Smooth muscle cell (in vitro differentiated cells): ENCODE measurements around the gene FADS3. TPM values are rescaled to one million over a fixed set of nuclear protein-coding genes. Genes with fewer than 3 reads are reported as not detected.

Experiments used
- DNase-seq: peaks from one replicate; lab custom pipeline; 2025; ENCODE audit not compliant: unreplicated experiment; lab: John Stamatoyannopoulos, UW
- H2AFZ ChIP-seq: fragments of 200-600 bp; sonication (generic); 2 replicates; pipeline ENCODE4 v1.6.0; 2016; ENCODE audit warnings: antibody characterized with exemption, low read depth, mild to moderate bottlenecking
- H3F3A ChIP-seq: fragments of 200-600 bp; sonication (generic); 2 replicates; pipeline ENCODE4 v1.6.0; 2017; ENCODE audit warnings: antibody characterized with exemption, low read depth
- H3K27ac ChIP-seq: fragments of 200-600 bp; sonication (generic); 2 replicates; pipeline ENCODE4 v1.5.1; 2016; ENCODE audit warnings: low read depth, mild to moderate bottlenecking
- H3K27me3 ChIP-seq: fragments of 200-600 bp; sonication (generic); 2 replicates; pipeline ENCODE4 v1.6.1; 2016; ENCODE audit warnings: low read depth, mild to moderate bottlenecking
- H3K36me3 ChIP-seq: fragments of 200-600 bp; sonication (generic); 2 replicates; pipeline ENCODE4 v1.5.1; 2016; ENCODE audit warnings: low read depth
- H3K4me1 ChIP-seq: fragments of 200-600 bp; sonication (generic); 2 replicates; pipeline ENCODE4 v1.5.1; 2016; ENCODE audit warnings: low read depth
- H3K4me2 ChIP-seq: fragments of 200-600 bp; sonication (generic); 2 replicates; pipeline ENCODE4 v1.6.0; 2016; ENCODE audit warnings: mild to moderate bottlenecking
- H3K4me3 ChIP-seq: fragments of 200-600 bp; sonication (generic); 2 replicates; pipeline ENCODE4 v1.5.1; 2016; ENCODE audit warnings: mild to moderate bottlenecking
- H3K79me2 ChIP-seq: fragments of 200-600 bp; sonication (generic); 2 replicates; pipeline ENCODE4 v1.6.0; 2016; ENCODE audit warnings: low read depth, mild to moderate bottlenecking
- H3K9ac ChIP-seq: fragments of 200-600 bp; sonication (generic); 2 replicates; pipeline ENCODE4 v1.6.0; 2016; ENCODE audit warnings: low read depth
- H3K9me3 ChIP-seq: fragments of 200-600 bp; sonication (generic); replicated peaks from 2 replicates; pipeline ENCODE4 v1.5.1; 2016; ENCODE audit warnings: low read depth
- H4K20me1 ChIP-seq: fragments of 200-600 bp; sonication (generic); 2 replicates; pipeline ENCODE4 v1.6.0; 2016; ENCODE audit warnings: low read depth
- CTCF ChIP-seq: fragments of 200-600 bp; sonication (generic); IDR thresholded peaks from 2 replicates; pipeline ENCODE4 v1.5.1; 2017; ENCODE audit warnings: borderline replicate concordance, mild to moderate bottlenecking, antibody characterized with exemption; ENCODE audit not compliant: insufficient read depth, poor library complexity, severe bottlenecking
- WGBS: methylation state at CpG from one replicate; pipeline ENCODE4 v1.1.7; 2016; ENCODE audit warnings: low lambda C conversion rate; 5-methylcytosine and 5-hydroxymethylcytosine counted together
- polyA plus RNA-seq: library from polyadenylated mRNA; unstranded; fragments of >200 nt; fragmentation: Nextera tagmentation; extraction: Ambion mirVana; gene quantifications from 2 replicates; pipeline ENCODE4 v1.2.1, GENCODE V29; 2016
- total RNA-seq: library from RNA; depleted of rRNA; stranded (reverse); fragments of >200 nt; gene quantifications from 2 replicates; pipeline ENCODE4 v1.2.3, GENCODE V29; 2014

The FADS3 gene
- total and polyA plus RNA-seq, 2 experiments from 2014 or later: 8.9 to 13.8 TPM

GRCh38 chr11:61872935-61873565 is 18.3 kb downstream of the FADS3 start:
- no peak for DNase-seq
- H3K27ac ChIP-seq: no peak overlapping the region

GRCh38 chr11:61871158-61871597 is 20.2 kb downstream of the FADS3 start:
- no peak overlapping the region for H3K27ac ChIP-seq
- H3K79me2 ChIP-seq: no peaks in the 10 kb centered on the region
- no peak overlapping the region for H3K9ac ChIP-seq
- H3K4me2 ChIP-seq: peak overlapping the region; percentile 78
- H3K4me1 ChIP-seq: peaks cover 12% of the 10 kb centered on the region
- H3K9me3 ChIP-seq: no peaks in the 10 kb centered on the region
- no peak overlapping the region for H2AFZ ChIP-seq
- peak; percentile 51 for DNase-seq
- WGBS: 5% methylated on average over 24 of the region's 24 CpGs
- H3K36me3 ChIP-seq: no peaks in the 10 kb centered on the region
- H3K4me3 ChIP-seq: peak overlapping the region; percentile 28
- H4K20me1 ChIP-seq: no peaks in the 10 kb centered on the region
- peak; percentile 90 for TF ChIP-seq CTCF
- peaks cover 4% of the 10 kb centered on the region for H3F3A ChIP-seq
- H3K27me3 ChIP-seq: no peaks in the 10 kb centered on the region

More at GRCh38 chr11:61872935-61873565, 18.3 kb downstream of the FADS3 start:
- H3K27me3 ChIP-seq: no peaks in the 10 kb centered on the region
- H3K4me1 ChIP-seq: peaks cover 12% of the 10 kb centered on the region
- no peak overlapping the region for H3K4me2 ChIP-seq
- H2AFZ ChIP-seq: no peak overlapping the region
- no peak overlapping the region for H3K4me3 ChIP-seq
- no peaks in the 10 kb centered on the region for H3F3A ChIP-seq
- H3K9ac ChIP-seq: no peak overlapping the region
- H3K36me3 ChIP-seq: no peaks in the 10 kb centered on the region
- no peaks in the 10 kb centered on the region for H3K9me3 ChIP-seq
- 90% methylated on average over 20 of the region's 20 CpGs for WGBS
- H4K20me1 ChIP-seq: no peaks in the 10 kb centered on the region
- no peaks in the 10 kb centered on the region for H3K79me2 ChIP-seq
- TF ChIP-seq CTCF: no peak

GRCh38 chr11:61870541-61871031 is 20.8 kb downstream of the FADS3 start:
- no peaks in the 10 kb centered on the region for H4K20me1 ChIP-seq
- peaks cover 12% of the 10 kb centered on the region for H3K4me1 ChIP-seq
- 60% methylated on average over 10 of the region's 10 CpGs for WGBS
- H3K9me3 ChIP-seq: no peaks in the 10 kb centered on the region
- no peak overlapping the region for H3K4me3 ChIP-seq
- no peaks in the 10 kb centered on the region for H3K36me3 ChIP-seq
- peaks cover 4% of the 10 kb centered on the region for H3F3A ChIP-seq
- no peak overlapping the region for H3K27ac ChIP-seq
- no peaks in the 10 kb centered on the region for H3K27me3 ChIP-seq
- no peak overlapping the region for H2AFZ ChIP-seq
- TF ChIP-seq CTCF: no peak
- H3K9ac ChIP-seq: no peak overlapping the region
- no peaks in the 10 kb centered on the region for H3K79me2 ChIP-seq
- DNase-seq: no peak
- peak overlapping the region; percentile 78 for H3K4me2 ChIP-seq
